Astrocyte of the cerebellum (primary cell): ENCODE data around the gene ST6GALNAC4.

Source experiments
- DNase-seq: peaks from one replicate; pipeline ENCODE4 v3.0.0-alpha.2; 2011; ENCODE audit warnings: low read depth
- H3K4me3 ChIP-seq: 2 replicates; pipeline ENCODE4 v1.5.1; 2011; ENCODE audit warnings: mild to moderate bottlenecking, low read depth, low read length, moderate library complexity
- in situ Hi-C: cut with HindIII; loops from 2 replicates; pipeline ENCODE4 v1.10.0; 2017; ENCODE audit warnings: low sequenced_read_pairs
- TF ChIP-seq, protein P1 (sequence below): IDR thresholded peaks from 2 replicates; pipeline ENCODE4 v1.5.1; 2012; ENCODE audit warnings: low read length, low read depth, moderate library complexity, mild to moderate bottlenecking; ENCODE audit errors: missing control alignments

The ST6GALNAC4 gene

GRCh38 chr9:127915325-127915752 is 1.5 kb downstream of the ST6GALNAC4 start:
- TF ChIP-seq, protein P1, sequence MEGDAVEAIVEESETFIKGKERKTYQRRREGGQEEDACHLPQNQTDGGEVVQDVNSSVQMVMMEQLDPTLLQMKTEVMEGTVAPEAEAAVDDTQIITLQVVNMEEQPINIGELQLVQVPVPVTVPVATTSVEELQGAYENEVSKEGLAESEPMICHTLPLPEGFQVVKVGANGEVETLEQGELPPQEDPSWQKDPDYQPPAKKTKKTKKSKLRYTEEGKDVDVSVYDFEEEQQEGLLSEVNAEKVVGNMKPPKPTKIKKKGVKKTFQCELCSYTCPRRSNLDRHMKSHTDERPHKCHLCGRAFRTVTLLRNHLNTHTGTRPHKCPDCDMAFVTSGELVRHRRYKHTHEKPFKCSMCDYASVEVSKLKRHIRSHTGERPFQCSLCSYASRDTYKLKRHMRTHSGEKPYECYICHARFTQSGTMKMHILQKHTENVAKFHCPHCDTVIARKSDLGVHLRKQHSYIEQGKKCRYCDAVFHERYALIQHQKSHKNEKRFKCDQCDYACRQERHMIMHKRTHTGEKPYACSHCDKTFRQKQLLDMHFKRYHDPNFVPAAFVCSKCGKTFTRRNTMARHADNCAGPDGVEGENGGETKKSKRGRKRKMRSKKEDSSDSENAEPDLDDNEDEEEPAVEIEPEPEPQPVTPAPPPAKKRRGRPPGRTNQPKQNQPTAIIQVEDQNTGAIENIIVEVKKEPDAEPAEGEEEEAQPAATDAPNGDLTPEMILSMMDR: no peak
- in situ Hi-C loops: no loop called here
- DNase-seq: no peak
- H3K4me3 ChIP-seq: no peak overlapping the region

GRCh38 chr9:127913682-127914081 is 3.2 kb downstream of the ST6GALNAC4 start:
- in situ Hi-C loops: no loop called here
- DNase-seq: no peak
- TF ChIP-seq, protein P1: no peak

GRCh38 chr9:127912882-127913281 is 4.0 kb downstream of the ST6GALNAC4 start:
- in situ Hi-C loops: no loop called here
- no peak for DNase-seq
- H3K4me3 ChIP-seq: no peak overlapping the region
- TF ChIP-seq, protein P1: no peak

More at GRCh38 chr9:127913682-127914081, 3.2 kb downstream of the ST6GALNAC4 start:
- H3K4me3 ChIP-seq: no peak overlapping the region

- no peak for DNase-seq
- TF ChIP-seq, protein P1: no peak
Measured at GRCh38 chr9:127912296-127912695, 4.5 kb downstream of the ST6GALNAC4 start.

GRCh38 chr9:127910613-127911205 is 6.1 kb downstream of the ST6GALNAC4 start:
- in situ Hi-C loops: no loop called here
- TF ChIP-seq, protein P1: no peak
- H3K4me3 ChIP-seq: no peak overlapping the region
- DNase-seq: no peak

More at GRCh38 chr9:127912296-127912695, 4.5 kb downstream of the ST6GALNAC4 start:
- in situ Hi-C loops: no loop called here
- no peak overlapping the region for H3K4me3 ChIP-seq

GRCh38 chr9:127909839-127910273 is 7.0 kb downstream of the ST6GALNAC4 start:
- TF ChIP-seq, protein P1: no peak
- in situ Hi-C loops: no loop called here
- H3K4me3 ChIP-seq: no peak overlapping the region
- DNase-seq: no peak

- TF ChIP-seq, protein P1: no peak
- no peak for DNase-seq
- in situ Hi-C loops: no loop called here
- no peak overlapping the region for H3K4me3 ChIP-seq
Measured at GRCh38 chr9:127908660-127908926, 8.2 kb downstream of the ST6GALNAC4 start.
